LoVo (cell line): ENCODE results near the gene CD300LB.
"Not testable (repeated sequence)": the region's sequence is repeated elsewhere in the genome, so short reads cannot be mapped to it uniquely, and the experiment has no call there.

Experiments
- DNase-seq: peaks from one replicate; pipeline ENCODE4 v3.0.0-alpha.2; 2016; ENCODE audit warnings: low spot score

The CD300LB gene

DNA sequence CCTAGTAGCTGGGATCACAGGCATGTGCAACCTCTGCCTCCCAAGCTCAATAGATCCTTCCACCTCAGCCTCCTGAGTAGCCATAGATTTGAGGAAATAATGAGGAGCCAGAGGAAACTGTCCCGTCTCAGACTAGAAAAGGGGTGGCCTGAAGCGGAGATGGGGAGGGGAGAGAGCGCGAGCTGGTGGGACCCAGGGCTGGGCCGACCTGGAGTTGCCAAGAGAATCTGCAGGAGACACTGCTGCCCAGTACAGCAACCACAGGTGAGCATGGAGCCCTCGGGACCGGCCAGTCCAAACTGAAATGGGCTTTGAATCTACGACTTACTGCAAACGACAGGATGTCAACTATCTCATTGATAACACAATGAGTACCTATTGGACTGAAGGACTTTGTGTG lies 40.6 kb downstream of the CD300LB start:
- DNase-seq, result no peak

DNA sequence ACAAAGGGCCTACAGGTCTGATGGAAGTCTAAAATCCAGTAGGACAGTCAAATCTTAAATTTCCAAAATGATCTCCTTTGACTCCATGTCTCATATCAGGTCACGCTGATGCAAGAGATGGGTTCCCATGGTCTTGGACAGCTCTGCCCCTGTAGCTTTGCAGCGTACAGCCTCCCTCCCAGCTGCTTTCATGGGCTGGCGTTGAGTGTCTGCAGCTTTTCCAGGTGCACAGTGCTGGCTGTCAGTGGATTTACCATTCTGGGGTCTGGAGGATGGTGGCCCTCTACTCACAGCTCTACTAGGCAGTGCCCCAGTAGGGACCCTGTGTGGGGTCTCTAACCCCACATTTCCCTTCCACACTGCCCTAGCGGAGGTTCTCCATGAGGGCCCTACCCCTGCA lies 43.0 kb downstream of the CD300LB start:
- not testable (repeated sequence) for DNase-seq

DNA sequence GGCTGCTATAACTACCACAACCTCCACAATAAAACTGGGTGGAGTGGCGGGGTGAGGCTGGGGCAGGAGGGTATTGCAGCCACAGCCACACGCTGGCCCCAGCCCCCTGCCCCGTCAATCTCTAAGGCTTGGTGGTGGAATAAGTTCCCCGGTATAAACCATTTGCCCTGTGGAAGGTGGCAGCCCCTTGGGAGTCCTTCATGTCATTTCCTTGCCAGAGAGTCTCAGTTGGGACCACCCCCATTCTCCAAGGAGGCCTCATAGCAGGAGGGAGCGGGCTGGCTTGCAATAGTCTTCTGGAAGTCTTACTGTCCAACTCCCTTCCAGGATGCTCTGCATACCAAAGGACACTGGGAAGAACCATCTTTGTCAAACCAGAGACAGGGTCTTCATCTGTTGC lies 45.4 kb downstream of the CD300LB start:
- DNase-seq, result no peak

DNA sequence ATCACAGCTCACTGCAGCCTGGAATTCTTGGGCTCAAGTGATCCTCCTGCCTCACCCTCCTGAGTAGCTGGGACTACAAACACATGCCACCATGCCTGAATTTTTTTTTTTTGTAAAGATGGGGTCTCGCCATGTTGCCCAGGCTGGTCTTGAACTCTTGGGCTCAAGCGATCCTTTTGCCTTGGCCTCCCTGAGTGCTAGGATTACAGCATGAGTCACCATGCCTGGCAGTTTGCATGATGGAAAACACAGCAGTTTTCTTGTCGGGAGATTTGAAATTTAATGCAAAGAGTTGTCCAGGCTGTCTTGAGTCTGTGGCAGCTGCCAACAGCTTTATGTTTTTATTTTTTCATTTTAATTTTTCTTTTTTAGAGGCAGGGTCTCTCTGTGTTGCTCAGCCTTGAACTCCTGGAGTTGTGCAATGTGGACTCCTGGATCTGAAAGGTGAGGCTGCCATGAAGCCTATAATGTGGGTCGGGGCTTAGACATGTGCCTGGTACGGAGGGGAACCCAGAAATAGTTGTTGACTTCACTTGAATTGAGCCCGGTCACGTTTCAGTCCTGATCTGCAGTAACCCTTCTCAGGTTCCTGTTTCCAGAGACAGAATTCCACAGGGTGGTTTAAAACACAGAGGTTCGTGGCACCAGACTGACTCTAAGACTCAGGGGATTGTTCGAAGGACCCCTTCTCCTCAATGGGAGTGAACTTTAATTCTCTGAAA lies 46.1 kb downstream of the CD300LB start:
- DNase-seq, result no peak

- DNase-seq, result no peak
Measured at GRCh38 chr17:74484066-74484465, 47.2 kb downstream of the CD300LB start.

DNA sequence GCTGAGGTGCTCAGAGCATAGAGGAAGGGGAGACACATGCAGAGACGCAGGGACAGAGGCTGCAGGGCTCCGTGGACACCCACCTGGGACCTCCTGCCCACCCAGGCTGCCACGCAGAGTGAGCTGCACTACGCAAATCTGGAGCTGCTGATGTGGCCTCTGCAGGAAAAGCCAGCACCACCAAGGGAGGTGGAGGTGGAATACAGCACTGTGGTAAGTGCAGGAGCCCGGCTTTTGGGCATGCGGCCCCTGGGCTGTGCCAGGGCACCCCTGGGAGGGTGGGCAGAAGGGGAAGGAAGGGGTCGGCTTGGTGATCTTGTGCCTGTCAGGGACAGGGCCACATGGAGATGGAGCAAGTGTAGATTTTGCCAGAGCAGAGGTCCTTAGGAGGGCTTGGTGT lies 49.7 kb downstream of the CD300LB start:
- DNase-seq, result no peak

DNA sequence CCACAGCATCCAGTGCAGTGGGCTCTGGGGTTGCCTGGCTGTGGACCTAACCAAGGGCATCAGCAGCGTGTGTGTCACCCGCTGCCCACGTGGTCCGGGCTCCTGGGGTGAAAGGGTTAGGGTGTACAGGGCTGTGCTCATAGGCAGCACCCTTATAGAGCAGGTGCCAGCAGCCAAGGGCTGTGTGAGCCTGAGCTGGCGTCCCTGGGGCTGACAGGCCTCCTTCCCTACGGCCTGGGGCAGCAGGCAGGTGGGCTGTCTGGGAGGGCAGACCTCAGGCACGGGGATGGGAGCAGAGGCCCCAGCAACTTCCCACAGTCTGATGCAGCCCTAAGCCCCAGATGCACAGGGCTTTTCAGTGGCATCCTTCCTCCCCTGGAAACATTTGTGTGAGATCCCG lies 51.0 kb downstream of the CD300LB start:
- no peak for DNase-seq

- DNase-seq, result no peak
Measured at GRCh38 chr17:74478420-74479100, 52.7 kb downstream of the CD300LB start.

DNA sequence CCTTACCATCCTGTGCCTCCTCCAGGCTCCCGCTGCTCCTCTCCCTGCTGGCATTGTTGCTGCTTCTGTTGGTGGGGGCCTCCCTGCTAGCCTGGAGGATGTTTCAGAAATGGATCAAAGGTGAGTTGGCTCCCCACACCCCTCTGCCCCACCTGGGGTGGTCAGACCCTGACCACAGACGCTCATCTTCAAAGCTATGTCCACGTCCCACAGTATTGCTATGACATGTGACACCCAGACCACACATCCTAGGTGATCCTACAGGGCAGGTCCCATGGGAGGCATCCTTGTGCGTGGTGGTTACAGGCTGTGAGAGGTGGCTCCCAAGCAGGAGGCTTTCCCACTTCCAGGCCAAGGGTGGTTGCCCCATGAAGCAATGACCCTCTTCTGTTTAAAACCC lies 53.9 kb downstream of the CD300LB start:
- DNase-seq, result no peak

DNA sequence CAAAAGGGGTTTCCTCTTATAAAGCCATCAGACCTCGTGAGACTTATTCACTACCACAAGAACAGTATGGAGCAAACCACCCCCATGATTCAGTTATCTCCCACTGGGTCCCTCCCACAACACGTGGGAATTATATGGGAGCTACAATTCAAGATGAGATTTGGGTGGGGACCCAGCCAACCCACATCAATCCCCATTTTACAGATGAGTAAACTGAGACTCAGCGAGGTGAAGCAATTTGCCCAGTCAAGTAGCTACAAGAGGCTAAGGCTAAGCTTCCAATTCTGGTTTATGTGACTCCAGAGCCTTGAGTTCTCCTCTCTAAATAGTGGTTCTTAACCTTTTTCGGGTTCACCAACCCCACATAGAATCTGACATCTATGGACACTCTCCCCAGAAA lies 56.1 kb downstream of the CD300LB start:
- DNase-seq, result no peak

- no peak for DNase-seq
Measured at GRCh38 chr17:74474043-74474792, 57.1 kb downstream of the CD300LB start.

DNA sequence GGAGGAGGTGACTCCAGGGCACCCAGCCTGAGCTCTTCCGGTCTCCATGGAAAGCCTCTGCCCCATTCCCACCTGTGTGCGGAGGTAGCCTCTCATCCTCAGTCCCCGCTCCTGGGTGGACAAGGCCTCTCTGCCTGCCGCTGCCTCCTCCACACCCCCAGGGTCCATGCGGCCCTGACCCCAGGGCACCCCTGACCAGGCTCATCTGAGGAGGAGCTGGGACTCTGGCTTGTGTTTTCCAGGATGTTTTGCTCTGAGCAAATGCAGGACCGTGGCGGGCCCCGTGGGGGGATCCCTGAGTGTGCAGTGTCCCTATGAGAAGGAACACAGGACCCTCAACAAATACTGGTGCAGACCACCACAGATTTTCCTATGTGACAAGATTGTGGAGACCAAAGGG lies 58.0 kb downstream of the CD300LB start:
- no peak for DNase-seq

- no peak for DNase-seq
Measured at GRCh38 chr17:74472890-74473289, 58.4 kb downstream of the CD300LB start.

GRCh38 chr17:74471341-74471740 lies 59.9 kb downstream of the CD300LB start:
- no peak for DNase-seq
